Mucosa of rectum (tissue), 2 donors: ENCODE results near the gene MAPK9.
A peak's percentile ranks its signal among the peaks of the same experiment; 100 is the strongest.

Experiments used
- H3K27ac ChIP-seq, 2 donors: one replicate each; pipeline ENCODE4 v1.7.0; 2013; ENCODE audit warnings: inconsistent platforms in 2 of 2, low read depth in 2 of 2, low read length in 2 of 2
- H3K27me3 ChIP-seq, 2 donors: one replicate each; pipeline ENCODE4 v1.7.0; 2013; ENCODE audit warnings: low read length in 2 of 2; ENCODE audit not compliant: control insufficient read depth in 2 of 2, insufficient read depth in 2 of 2
- H3K36me3 ChIP-seq, 2 donors: one replicate each; pipeline ENCODE4 v1.7.0; 2013; ENCODE audit warnings: low read length in 2 of 2; ENCODE audit not compliant: control insufficient read depth in 2 of 2, insufficient read depth in 2 of 2
- H3K4me1 ChIP-seq, 2 donors: one replicate each; pipeline ENCODE4 v1.7.0; 2013; ENCODE audit warnings: low read length in 2 of 2, mild to moderate bottlenecking in 1 of 2; ENCODE audit not compliant: control insufficient read depth in 2 of 2, insufficient read depth in 2 of 2
- H3K4me3 ChIP-seq, 2 donors: one replicate each; pipeline ENCODE4 v1.7.0; 2013; ENCODE audit warnings: low read length in 2 of 2
- H3K9ac ChIP-seq, 2 donors: one replicate each; pipeline ENCODE4 v1.7.0; 2013; ENCODE audit warnings: low read length in 2 of 2, low read depth in 1 of 2, mild to moderate bottlenecking in 1 of 2
- H3K9me3 ChIP-seq, 2 donors: one replicate each; pipeline ENCODE4 v1.7.0; 2013; ENCODE audit warnings: low read length in 2 of 2; ENCODE audit not compliant: control insufficient read depth in 2 of 2
- donor health status: healthy.
- donor health status: Normal muscosa, but diverticular disease.

MAPK9 gene

GRCh38 chr5:180208038-180208434 is 83.8 kb downstream of the MAPK9 start:
- Histone ChIP-seq H3K4me1 (peaks cover 4 to 5% of the 10 kb centered on the region in 2 donors), H3K27me3 (peaks cover 11% of the 10 kb centered on the region in 2 donors), H3K27ac (no peak overlapping the region), H3K4me3 (peak overlapping the region; percentile 23 to 37), H3K9ac (peak overlapping the region in 1 of 2 donors; percentile 17), H3K9me3 (no peaks in the 10 kb centered on the region), H3K36me3 (no peaks in the 10 kb centered on the region)

- Histone ChIP-seq H3K4me1 (peaks cover 4% of the 10 kb centered on the region in 2 donors), H3K9me3 (no peaks in the 10 kb centered on the region), H3K27me3 (peaks cover 11% of the 10 kb centered on the region in 2 donors), H3K9ac (no peak overlapping the region), H3K36me3 (no peaks in the 10 kb centered on the region), H3K4me3 (no peak overlapping the region), H3K27ac (no peak overlapping the region)
Observed at GRCh38 chr5:180207593-180207992, 84.3 kb downstream of the MAPK9 start.

GRCh38 chr5:180206993-180207392 is 84.9 kb downstream of the MAPK9 start:
- no peak overlapping the region for H3K4me3 ChIP-seq
- peaks cover 11% of the 10 kb centered on the region in 2 donors for H3K27me3 ChIP-seq
- H3K9ac ChIP-seq, result no peak overlapping the region
- H3K9me3 ChIP-seq, result no peaks in the 10 kb centered on the region
- H3K27ac ChIP-seq, result no peak overlapping the region
- H3K4me1 ChIP-seq, result peaks cover 2 to 4% of the 10 kb centered on the region in 2 donors
- no peaks in the 10 kb centered on the region for H3K36me3 ChIP-seq

- Histone ChIP-seq H3K36me3 (no peaks in the 10 kb centered on the region), H3K9me3 (no peaks in the 10 kb centered on the region), H3K4me3 (no peak overlapping the region), H3K27ac (no peak overlapping the region), H3K27me3 (peaks cover 11% of the 10 kb centered on the region in 2 donors), H3K9ac (no peak overlapping the region), H3K4me1 (peaks cover 2 to 4% of the 10 kb centered on the region in 2 donors)
Observed at GRCh38 chr5:180205916-180206315, 86.0 kb downstream of the MAPK9 start.

- Histone ChIP-seq H3K27me3 (peaks cover 11% of the 10 kb centered on the region in 2 donors), H3K27ac (no peak overlapping the region), H3K9me3 (no peaks in the 10 kb centered on the region), H3K4me3 (no peak overlapping the region), H3K4me1 (peaks cover 2 to 4% of the 10 kb centered on the region in 2 donors), H3K36me3 (no peaks in the 10 kb centered on the region), H3K9ac (no peak overlapping the region)
Observed at GRCh38 chr5:180204276-180204819, 87.5 kb downstream of the MAPK9 start.

- H3K9me3 ChIP-seq, result no peaks in the 10 kb centered on the region
Observed at GRCh38 chr5:180202939-180203573, 88.8 kb downstream of the MAPK9 start.

GRCh38 chr5:180201051-180201987 is 90.6 kb downstream of the MAPK9 start:
- H3K27ac ChIP-seq, result no peak overlapping the region

More at GRCh38 chr5:180202939-180203573, 88.8 kb downstream of the MAPK9 start:
- Histone ChIP-seq H3K4me1 (no peaks in the 10 kb centered on the region), H3K9ac (no peak overlapping the region), H3K36me3 (no peaks in the 10 kb centered on the region), H3K27me3 (peaks cover 6% of the 10 kb centered on the region in 2 donors), H3K27ac (no peak overlapping the region), H3K4me3 (no peak overlapping the region)

GRCh38 chr5:180199390-180199789 is 92.5 kb downstream of the MAPK9 start:
- Histone ChIP-seq H3K4me3 (no peak overlapping the region), H3K27ac (no peak overlapping the region), H3K9me3 (no peaks in the 10 kb centered on the region), H3K36me3 (no peaks in the 10 kb centered on the region), H3K27me3 (no peaks in the 10 kb centered on the region), H3K9ac (no peak overlapping the region), H3K4me1 (no peaks in the 10 kb centered on the region)

More at GRCh38 chr5:180201051-180201987, 90.6 kb downstream of the MAPK9 start:
- Histone ChIP-seq H3K9ac (no peak overlapping the region), H3K4me1 (no peaks in the 10 kb centered on the region), H3K9me3 (no peaks in the 10 kb centered on the region), H3K4me3 (no peak overlapping the region), H3K27me3 (no peaks in the 10 kb centered on the region), H3K36me3 (no peaks in the 10 kb centered on the region)

GRCh38 chr5:180198208-180198607 is 93.7 kb downstream of the MAPK9 start:
- no peaks in the 10 kb centered on the region for H3K36me3 ChIP-seq
- H3K9ac ChIP-seq, result no peak overlapping the region
- no peaks in the 10 kb centered on the region for H3K4me1 ChIP-seq
- H3K9me3 ChIP-seq, result no peaks in the 10 kb centered on the region
- no peaks in the 10 kb centered on the region for H3K27me3 ChIP-seq
- no peak overlapping the region for H3K27ac ChIP-seq
- no peak overlapping the region for H3K4me3 ChIP-seq
